DMS79 (cell line): ENCODE results near the gene CD8B.
A peak's percentile ranks its signal among the peaks of the same experiment; 100 is the strongest.

ENCODE experiments used
- DNase-seq: peaks from one replicate; lab custom pipeline; 2025; lab: John Stamatoyannopoulos, UW

The CD8B gene

GRCh38 chr2:86800856-86801567 is 60.7 kb downstream of the CD8B start:
- no peak for DNase-seq

DNA sequence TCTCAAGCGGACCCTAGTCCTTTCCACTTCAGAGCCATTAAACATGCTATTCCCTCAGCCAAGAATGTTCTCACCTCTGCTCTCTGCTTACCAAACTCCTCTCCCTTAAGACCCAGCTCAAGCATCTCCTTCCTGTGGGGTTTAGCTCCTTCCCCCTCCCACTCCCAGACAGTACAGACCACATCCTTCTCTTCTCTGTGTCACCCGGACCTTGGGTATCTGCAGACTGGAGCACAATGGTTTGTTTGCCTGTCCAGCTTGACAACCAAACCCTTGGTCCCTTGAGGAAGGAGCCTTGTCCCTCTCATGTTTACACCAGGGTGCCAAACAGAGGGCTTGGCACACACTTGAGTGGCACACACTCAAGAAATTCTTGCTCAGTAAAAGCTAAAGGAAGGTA is 66.8 kb downstream of the CD8B start:
- no peak for DNase-seq

DNA sequence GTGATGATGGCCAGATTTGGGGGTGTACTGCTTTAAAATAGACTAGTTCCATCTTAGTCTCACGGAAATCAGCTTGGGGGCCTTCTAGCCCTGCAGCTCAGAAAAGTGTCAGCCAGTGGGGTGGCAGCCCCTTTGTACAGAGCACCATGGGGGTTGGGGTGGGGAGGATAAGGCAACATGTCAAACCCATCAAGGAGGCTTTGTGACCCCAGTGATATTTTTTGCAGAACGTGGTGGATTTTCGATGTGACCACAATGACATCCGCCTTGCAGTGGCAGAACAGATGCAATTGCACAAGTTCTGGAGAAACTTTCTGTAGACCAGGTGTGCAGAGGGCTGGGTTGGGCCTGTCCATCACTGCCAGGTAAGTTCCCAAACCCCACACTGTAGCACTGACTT is 67.9 kb downstream of the CD8B start:
- DNase-seq, result no peak

DNA sequence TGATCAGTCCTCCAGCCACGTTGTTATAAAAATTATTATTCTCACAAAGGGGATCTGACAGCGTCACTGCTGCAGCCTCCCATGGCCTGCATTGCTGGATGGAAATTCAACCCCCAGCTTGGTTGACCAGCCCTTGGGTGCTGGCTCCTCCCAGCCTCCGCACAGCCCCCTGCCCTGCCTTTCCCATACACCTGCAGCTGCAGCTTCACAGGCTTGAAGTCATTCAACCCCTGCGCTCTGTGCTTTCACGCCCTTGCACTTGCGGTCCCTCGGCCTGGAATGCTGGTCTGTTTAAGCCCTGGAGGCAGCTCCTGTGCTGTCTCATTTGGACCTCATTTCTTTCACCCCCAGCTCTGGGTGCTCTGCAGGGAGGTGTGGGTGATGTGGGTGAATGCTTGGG is 70.1 kb downstream of the CD8B start:
- peak; percentile 50 for DNase-seq

- DNase-seq, result no peak
These were observed 70.8 kb downstream of the CD8B start, which contains the start of gene CD8A for GRCh38 chr2:86790676-86791572. Gene CD8A, minus strand, starts transcription at chr2:86790913. Its CDS starts 88 bp downstream, at chr2:86790825.

DNA sequence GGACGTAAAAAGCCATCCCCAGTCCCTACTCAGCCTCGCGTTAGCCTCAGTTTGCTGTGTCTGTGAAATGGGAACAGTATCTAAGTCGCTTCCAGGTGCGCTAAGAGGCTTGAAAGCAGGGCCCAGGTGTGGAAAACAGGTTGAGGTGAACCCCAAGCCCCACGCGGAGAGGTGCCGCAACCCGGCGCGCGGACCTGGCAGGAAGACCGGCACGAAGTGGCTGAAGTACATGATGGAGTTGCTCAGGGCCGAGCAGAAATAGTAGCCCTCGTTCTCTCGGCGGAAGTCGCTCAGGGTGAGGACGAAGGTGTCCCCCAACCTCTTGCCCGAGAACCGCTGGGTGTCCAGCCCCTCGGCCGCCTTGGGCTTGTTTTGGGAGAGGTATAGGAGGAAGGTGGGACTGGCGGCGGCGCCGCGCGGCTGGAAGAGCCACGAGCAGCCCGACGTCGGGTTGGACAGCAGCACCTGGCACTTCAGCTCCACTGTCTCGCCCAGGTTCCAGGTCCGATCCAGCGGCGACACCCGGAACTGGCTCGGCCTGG is 71.5 kb downstream of the CD8B start:
- no peak for DNase-seq

DNA sequence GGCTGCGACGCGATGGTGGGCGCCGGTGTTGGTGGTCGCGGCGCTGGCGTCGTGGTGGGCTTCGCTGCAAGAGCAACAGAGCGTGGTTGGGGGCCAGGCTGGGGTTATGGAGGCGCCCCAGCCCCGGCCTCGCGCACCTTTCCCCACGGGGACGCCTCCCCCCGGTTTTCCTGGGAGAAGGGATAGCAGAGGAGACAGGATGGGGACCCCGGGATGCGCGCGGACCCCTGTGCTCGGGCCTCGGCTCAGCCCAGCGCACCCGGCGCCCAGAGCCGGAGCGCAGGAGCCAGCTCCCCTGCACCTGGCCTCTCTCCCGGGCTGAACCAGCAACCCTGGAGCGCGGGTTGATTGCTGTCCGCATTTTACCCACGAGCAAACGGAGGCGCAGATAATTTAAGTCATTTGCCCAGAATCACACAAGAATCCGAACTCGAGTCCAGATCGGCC is 72.0 kb downstream of the CD8B start:
- no peak for DNase-seq

GRCh38 chr2:86788881-86789686 is 72.6 kb downstream of the CD8B start:
- DNase-seq, result no peak

- DNase-seq, result no peak
These were observed 73.5 kb downstream of the CD8B start for GRCh38 chr2:86788165-86788564.

DNA sequence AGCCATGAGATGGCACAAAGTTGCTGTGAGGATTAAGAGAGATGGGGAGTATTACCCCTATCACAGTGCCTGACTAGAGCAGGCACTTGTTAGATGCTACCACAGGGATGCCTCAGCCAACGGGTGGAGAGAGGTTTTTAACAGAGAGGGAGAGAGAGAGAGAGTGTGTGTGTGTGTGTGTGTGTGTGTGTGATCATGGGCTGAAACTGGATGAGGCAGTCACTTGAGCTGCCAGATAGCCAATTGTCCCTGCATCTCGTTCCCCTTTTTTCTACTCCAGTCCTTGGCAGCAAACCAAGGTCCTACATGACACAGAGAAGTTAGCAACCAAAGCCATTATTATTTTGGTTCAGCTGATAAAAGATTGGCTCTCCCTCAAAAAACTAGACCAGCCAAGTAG is 74.0 kb downstream of the CD8B start:
- DNase-seq, result peak; percentile 76

DNA sequence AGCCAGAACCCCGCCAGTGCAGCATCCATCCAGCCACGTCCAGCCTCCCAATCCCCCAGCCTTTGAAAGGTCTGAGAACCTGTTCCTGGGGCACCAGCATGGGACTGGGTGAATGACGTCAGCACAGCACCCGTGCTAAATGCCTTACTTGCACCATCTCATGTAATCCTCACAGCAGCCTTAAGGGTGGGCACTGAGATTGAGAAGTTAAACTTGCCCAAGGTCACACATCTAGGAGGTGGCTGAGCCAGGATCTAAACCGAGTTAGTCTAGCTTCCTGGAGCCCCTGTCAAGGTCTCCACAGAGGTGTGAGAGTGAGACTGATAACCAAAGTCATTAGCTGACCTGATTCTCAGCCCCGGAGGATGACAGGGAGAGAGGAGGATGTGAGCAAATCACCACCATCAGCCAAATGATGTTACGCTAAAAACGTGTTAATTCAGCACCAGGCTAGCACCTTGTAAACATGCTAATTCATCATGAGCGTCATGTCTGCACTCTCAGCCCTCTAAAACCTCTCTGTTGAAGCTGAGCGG is 75.6 kb downstream of the CD8B start:
- no peak for DNase-seq

DNA sequence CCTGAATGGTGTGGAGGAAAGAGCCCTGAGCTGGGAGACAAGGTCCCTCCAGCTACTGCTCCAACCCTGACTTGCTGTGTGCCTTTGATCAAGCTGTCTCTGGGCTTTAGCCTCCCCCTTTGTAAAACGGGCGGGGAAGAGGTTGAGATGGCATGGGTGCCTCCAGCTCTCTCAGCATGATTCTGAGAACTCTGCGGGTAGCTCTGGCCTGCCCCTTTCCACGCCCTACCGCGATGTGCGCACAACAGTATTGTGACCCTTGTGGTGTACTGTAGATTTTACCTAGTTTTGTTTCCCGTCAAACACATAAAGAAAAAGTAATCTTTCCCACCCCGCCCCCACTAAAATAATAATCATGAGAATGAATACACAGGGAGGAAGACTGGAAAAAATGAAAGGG is 76.2 kb downstream of the CD8B start:
- DNase-seq, result no peak

DNA sequence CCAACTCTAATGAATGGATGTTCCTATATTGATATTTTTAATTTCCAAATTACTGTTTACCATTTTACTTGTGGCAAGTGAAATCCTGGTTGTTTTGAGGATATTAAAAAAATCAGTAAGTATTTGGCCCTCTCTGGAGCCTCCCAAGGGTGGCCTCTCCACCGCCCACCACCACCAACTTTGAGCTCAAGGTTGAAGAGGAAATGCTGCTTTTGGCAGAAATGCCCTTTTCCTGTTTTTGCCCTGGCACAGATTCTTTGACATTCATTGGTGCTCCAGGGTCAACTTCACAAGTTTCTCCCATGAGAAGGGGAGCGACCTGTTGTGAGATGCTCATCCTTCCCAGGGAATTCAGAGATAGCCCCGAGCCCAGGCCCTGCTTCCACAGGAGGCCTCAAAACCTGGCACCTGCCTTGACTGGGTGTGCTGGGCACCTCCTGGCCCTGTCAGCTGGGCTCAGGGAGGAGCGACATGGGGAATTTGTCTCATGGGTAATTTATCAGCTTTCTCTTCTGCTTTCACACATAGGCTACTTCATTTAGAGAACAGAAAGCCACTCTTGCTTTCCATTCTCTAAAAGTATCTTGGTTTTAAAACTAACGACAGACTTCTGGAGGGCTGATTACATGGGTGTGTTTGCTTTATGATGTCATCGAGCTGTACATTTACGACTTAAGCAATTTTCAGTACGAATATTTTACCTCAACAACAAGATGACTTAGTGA is 77.9 kb downstream of the CD8B start:
- DNase-seq, result no peak

GRCh38 chr2:86782748-86783147 is 78.9 kb downstream of the CD8B start:
- DNase-seq, result no peak

DNA sequence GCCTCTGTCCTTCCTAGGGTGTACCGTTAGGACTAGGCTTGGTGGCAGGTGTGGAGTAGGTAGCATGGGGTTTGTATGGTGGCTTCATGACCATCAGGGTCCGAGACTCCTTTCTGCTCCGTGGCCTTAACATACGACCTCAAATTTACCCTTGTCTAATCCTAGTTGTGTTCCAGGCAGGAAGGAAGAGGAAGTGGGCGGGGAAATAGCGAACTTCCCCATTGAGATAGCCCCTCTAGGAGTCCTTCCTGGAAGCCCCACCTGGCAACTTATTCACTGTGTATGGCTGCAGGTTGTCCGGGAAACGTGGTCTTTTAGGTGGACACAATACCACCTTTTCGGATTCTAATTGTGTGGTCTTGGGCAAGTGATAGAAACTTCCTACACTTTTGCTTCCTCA is 80.3 kb downstream of the CD8B start:
- no peak for DNase-seq

DNA sequence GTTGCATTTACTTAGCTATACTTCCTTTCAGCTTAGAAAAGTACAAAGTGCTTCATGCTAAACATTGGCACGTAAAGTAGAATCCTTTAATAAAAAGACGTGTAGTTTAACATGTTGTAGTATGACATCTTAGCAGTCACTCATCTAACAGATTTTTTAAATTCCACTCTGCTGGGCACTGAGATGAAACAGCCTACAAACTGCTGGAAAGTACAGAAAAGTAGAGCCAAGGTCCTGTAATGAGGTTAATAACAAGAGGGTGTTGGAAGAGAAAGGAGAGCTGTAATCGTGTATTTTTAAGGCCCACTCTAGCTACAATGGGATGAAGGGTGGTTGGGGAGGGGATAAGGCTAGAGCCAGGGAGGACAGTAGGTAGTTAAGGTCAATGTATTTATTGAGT is 81.7 kb downstream of the CD8B start:
- no peak for DNase-seq

GRCh38 chr2:86778957-86779356 is 82.7 kb downstream of the CD8B start:
- DNase-seq, result no peak

DNA sequence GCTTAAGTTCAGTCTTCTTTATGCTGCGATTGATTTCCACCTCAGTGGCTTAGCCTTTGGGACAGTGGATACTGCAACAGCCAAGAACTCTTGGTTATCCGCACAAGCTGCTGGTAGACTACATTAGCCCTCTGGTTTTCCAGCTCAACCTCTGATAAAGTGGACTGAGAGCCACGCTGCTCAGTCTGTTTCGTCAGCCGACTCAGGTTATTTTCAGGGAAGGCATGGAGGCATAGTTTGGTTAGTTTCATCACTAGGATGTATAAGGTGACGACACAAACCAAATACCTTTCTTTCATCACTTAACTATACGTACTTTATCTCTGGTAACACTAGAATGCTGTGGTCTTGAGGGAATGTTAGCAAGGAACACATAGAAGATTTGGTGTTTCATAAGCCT is 85.2 kb downstream of the CD8B start:
- DNase-seq, result no peak

GRCh38 chr2:86775338-86775737 is 86.3 kb downstream of the CD8B start:
- no peak for DNase-seq

- no peak for DNase-seq
These were observed 86.8 kb downstream of the CD8B start for GRCh38 chr2:86774862-86775261.

- DNase-seq, result no peak
These were observed 89.1 kb downstream of the CD8B start for GRCh38 chr2:86772611-86773010.
